IMR-90 (cell line): ENCODE data around the gene CBL. TPM values are rescaled to one million over a fixed set of nuclear protein-coding genes. Genes with fewer than 3 reads are reported as not detected.

Source experiments
- ATAC-seq: fragments of 200-7000 bp; cut with Tn5 transposase; 2 replicates; pipeline ENCODE4 v1.9.1; 2020; ENCODE audit warnings: low read depth, mild to moderate bottlenecking, moderate library complexity
- BruUV-seq: library from RNA; stranded (reverse); fragments of 400-500 nt; replicated peaks from 2 replicates; lab custom pipeline; 2021; lab: Mats Ljungman, UMichigan
- CTCF ChIA-PET: fragments of 300-600 bp; formaldehyde crosslinking; extraction: SDS; loops from one replicate; lab custom pipeline; 2021; ENCODE audit warnings: antibody characterized with exemption; lab: Yijun Ruan, JAX
- POLR2A ChIA-PET: fragments of 300-600 bp; sonication (Branson Sonifier 250); formaldehyde crosslinking; loops from one replicate; lab custom pipeline; 2022; ENCODE audit warnings: antibody characterized with exemption; ENCODE audit not compliant: unreplicated experiment; lab: Charles Lee
- DNase-seq: peaks from one replicate; pipeline ENCODE4 v3.0.0; 2013
- H2AFZ ChIP-seq: replicated peaks from 2 replicates; pipeline ENCODE3; 2013; ENCODE audit warnings: low read length, mild to moderate bottlenecking; ENCODE audit not compliant: poor library complexity
- H2AK5ac ChIP-seq: 2 replicates; pipeline ENCODE4 v1.6.1; 2013; ENCODE audit warnings: low read depth, low read length, inconsistent platforms
- H2AK9ac ChIP-seq: replicated peaks from 2 replicates; pipeline ENCODE3; 2013; ENCODE audit warnings: mild to moderate bottlenecking, low read depth, low read length, moderate library complexity; ENCODE audit not compliant: poor library complexity
- H2BK120ac ChIP-seq: 2 replicates; pipeline ENCODE4 v1.6.1; 2013; ENCODE audit warnings: low read depth, low read length, inconsistent platforms
- H2BK15ac ChIP-seq: 3 replicates; pipeline ENCODE4 v1.6.1; 2013; ENCODE audit warnings: low read depth, low read length, inconsistent platforms
- H2BK20ac ChIP-seq: 2 replicates; pipeline ENCODE4 v1.6.1; 2013; ENCODE audit warnings: low read depth, mild to moderate bottlenecking, inconsistent platforms, low read length, moderate library complexity
- H2BK5ac ChIP-seq: 2 replicates; pipeline ENCODE4 v1.6.1; 2013; ENCODE audit warnings: mild to moderate bottlenecking, low read depth, low read length, inconsistent platforms; ENCODE audit not compliant: poor library complexity, severe bottlenecking
- H3K14ac ChIP-seq: replicated peaks from 2 replicates; pipeline ENCODE4 v1.6.1; 2013; ENCODE audit warnings: low read depth, low read length, inconsistent platforms
- H3K18ac ChIP-seq: 2 replicates; pipeline ENCODE4 v1.6.1; 2013; ENCODE audit warnings: low read depth, low read length, control low read depth
- H3K23ac ChIP-seq: 2 replicates; pipeline ENCODE4 v1.6.1; 2013; ENCODE audit warnings: low read depth, low read length, inconsistent platforms
- H3K27ac ChIP-seq: 2 replicates; pipeline ENCODE4 v1.5.1; 2013; ENCODE audit warnings: mild to moderate bottlenecking, control low read depth, low read length; ENCODE audit not compliant: insufficient read depth
- H3K27me3 ChIP-seq: 2 replicates; pipeline ENCODE4 v1.6.1; 2013; ENCODE audit warnings: low read length; ENCODE audit not compliant: control insufficient read depth, insufficient read depth
- H3K36me3 ChIP-seq: 2 replicates; pipeline ENCODE4 v1.6.1; 2013; ENCODE audit warnings: low read length, mixed read lengths; ENCODE audit not compliant: control insufficient read depth, insufficient read depth
- H3K4ac ChIP-seq: 2 replicates; pipeline ENCODE4 v1.6.1; 2013; ENCODE audit warnings: low read depth, low read length, inconsistent platforms
- H3K4me1 ChIP-seq: 2 replicates; pipeline ENCODE4 v1.6.1; 2013; ENCODE audit warnings: low read length, mixed read lengths; ENCODE audit not compliant: control insufficient read depth, insufficient read depth
- H3K4me2 ChIP-seq: 2 replicates; pipeline ENCODE4 v1.6.1; 2013; ENCODE audit warnings: low read depth, mild to moderate bottlenecking, control low read depth, low read length, moderate library complexity
- H3K4me3 ChIP-seq: 2 replicates; pipeline ENCODE4 v1.5.1; 2013; ENCODE audit warnings: low read depth, mild to moderate bottlenecking, control low read depth, low read length, moderate library complexity; ENCODE audit not compliant: insufficient read depth
- H3K56ac ChIP-seq: 2 replicates; pipeline ENCODE4 v1.6.1; 2013; ENCODE audit warnings: low read length, inconsistent platforms; ENCODE audit not compliant: insufficient read depth; ENCODE audit errors: extremely low read depth
- H3K79me1 ChIP-seq, 2 experiments: 2 replicates each; pipeline ENCODE4 v1.6.1; 2013; ENCODE audit warnings: low read length in 2 of 2, inconsistent platforms in 1 of 2, low read depth in 1 of 2
- H3K9ac ChIP-seq: 2 replicates; pipeline ENCODE4 v1.6.1; 2013; ENCODE audit warnings: low read depth, low read length, control low read depth
- H3K9me1 ChIP-seq: 2 replicates; pipeline ENCODE4 v1.6.1; 2013; ENCODE audit warnings: low read length, inconsistent platforms; ENCODE audit not compliant: insufficient read depth
- H3K9me3 ChIP-seq: 2 replicates; pipeline ENCODE4 v1.6.1; 2013; ENCODE audit warnings: low read length; ENCODE audit not compliant: control insufficient read depth, insufficient read depth
- H4K20me1 ChIP-seq: 2 replicates; pipeline ENCODE4 v1.6.1; 2013; ENCODE audit warnings: low read length, inconsistent platforms; ENCODE audit not compliant: insufficient read depth
- H4K5ac ChIP-seq: 2 replicates; pipeline ENCODE4 v1.6.1; 2013; ENCODE audit warnings: mild to moderate bottlenecking, low read depth, low read length, control low read depth
- H4K8ac ChIP-seq, 2 experiments: 2 replicates each; pipeline ENCODE4 v1.6.1; 2013; ENCODE audit warnings: low read depth in 2 of 2, low read length in 2 of 2, control low read depth in 1 of 2, inconsistent platforms in 1 of 2
- H4K91ac ChIP-seq: 2 replicates; pipeline ENCODE4 v1.6.1; 2013; ENCODE audit warnings: low read depth, low read length, inconsistent platforms; ENCODE audit not compliant: insufficient read depth
- CEBPB ChIP-seq: IDR thresholded peaks from 2 replicates; pipeline ENCODE4 v1.6.1; 2012; ENCODE audit warnings: low read depth, low read length, improper control_type of control experiment
- FOS ChIP-seq: fragments of 150-350 bp; IDR thresholded peaks from 2 replicates; pipeline ENCODE4 v1.6.1; 2016; ENCODE audit warnings: low read depth, low read length
- POLR2A ChIP-seq: IDR thresholded peaks from 2 replicates; pipeline ENCODE4 v1.6.1; 2012; ENCODE audit warnings: mild to moderate bottlenecking, low read depth, low read length
- RAD21 ChIP-seq: IDR thresholded peaks from 2 replicates; pipeline ENCODE4 v1.6.1; 2012; ENCODE audit warnings: low read length, improper control_type of control experiment
- RFX5 ChIP-seq: IDR thresholded peaks from 2 replicates; pipeline ENCODE4 v1.8.0; 2012; ENCODE audit warnings: low read depth, mild to moderate bottlenecking, low read length, moderate library complexity
- WGBS, 2 experiments: methylation state at CpG; one replicate each; pipeline versions ENCODE4 v1.1.5 to v1.1.7; 2013; ENCODE audit warnings: missing lambda C conversion rate in 2 of 2; ENCODE audit not compliant: insufficient read length in 1 of 2; ENCODE audit errors: extremely low coverage in 2 of 2; 5-methylcytosine and 5-hydroxymethylcytosine counted together
- dilution Hi-C: fragments of 300-500 bp; cut with HindIII; formaldehyde crosslinking; loops from one replicate; pipeline ENCODE4 v1.14.3; 2018; ENCODE audit warnings: low sequenced_read_pairs; ENCODE audit not compliant: unreplicated experiment
- in situ Hi-C: fragments of 300-500 bp; cut with MboI; formaldehyde crosslinking; loops from 3 replicates; pipeline ENCODE4 v1.14.3; 2019; ENCODE audit warnings: low sequenced_read_pairs, inconsistent platforms, mixed read lengths
- intact Hi-C: fragments of 100-400 bp; cut with micrococcal nuclease; formaldehyde crosslinking; loops from 2 replicates; pipeline ENCODE4 v1.10.0; 2022
- polyA plus RNA-seq, 3 experiments: library from polyadenylated mRNA; depleted of rRNA; stranded (reverse); fragments of >200 nt; gene quantifications; 2 replicates each; pipeline ENCODE4 v1.2.3, GENCODE V29; 2012; ENCODE audit warnings: low replicate concordance in 1 of 3
- total RNA-seq: library from RNA; depleted of rRNA; stranded (reverse); fragments of >200 nt; gene quantifications from 2 replicates; pipeline ENCODE4 v1.2.3, GENCODE V29; 2012

The CBL gene
- total and polyA plus RNA-seq, 2 of the 4 experiments (the other 2 are of a cell fraction) = 6.1 to 11.8 TPM

DNA sequence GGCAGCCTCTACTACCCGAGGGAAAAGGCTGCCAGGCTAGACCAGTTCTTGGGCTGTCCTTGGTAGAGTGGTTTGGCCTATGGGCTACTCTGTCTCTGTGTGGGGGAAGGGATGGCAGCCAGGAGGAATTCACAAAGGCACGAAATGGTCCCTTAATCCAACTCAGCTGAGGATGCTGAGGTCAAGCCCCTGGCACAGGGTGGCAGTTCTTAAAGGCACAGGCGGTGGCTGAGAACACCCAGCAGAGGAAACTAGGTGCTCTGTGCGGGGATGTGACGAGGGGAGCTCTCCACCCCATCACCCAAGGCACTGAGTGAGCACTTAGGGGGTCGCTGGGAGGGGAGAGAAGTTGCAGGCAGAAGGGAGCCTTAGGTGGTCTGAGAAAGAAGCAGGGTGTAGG lies 140.5 kb downstream of the CBL start, which contains the start of gene MFRP:
Gene MFRP, minus strand, starts transcription at position 101 of the 400 bp plus-strand sequence. CDS start 192 bp downstream, outside the sequence.
- in situ Hi-C loops (no loop called here), intact Hi-C loops (no loop called here), dilution Hi-C loops (no loop called here)
- H3K14ac ChIP-seq = no peak within 1 kb of the TSS; the same call in 1 of the 2 replicates
- H3K36me3 ChIP-seq = no peaks in the 10 kb centered on the region
- no peak within 1 kb of the TSS for H2BK120ac ChIP-seq
- no TSS peak for BruUV-seq
- no peak within 1 kb of the TSS for H4K8ac ChIP-seq
- H3K27ac ChIP-seq = no peak within 1 kb of the TSS
- H2BK5ac ChIP-seq = no peak within 1 kb of the TSS
- H4K91ac ChIP-seq = no peak within 1 kb of the TSS
- no CpG with 5 or more reads among the region's 6 CpGs for WGBS, 2 experiments
- ChIA-PET CTCF (no interaction called here), POLR2A (no interaction called here)
- no peaks in the 10 kb centered on the region for H3K9me3 ChIP-seq
- H3K79me1 ChIP-seq = no peaks in the 10 kb centered on the region
- H3K9me1 ChIP-seq = no peaks in the 10 kb centered on the region
- H2AK9ac ChIP-seq = no peak within 1 kb of the TSS
- H2AFZ ChIP-seq = no peak within 1 kb of the TSS
- H4K5ac ChIP-seq = no peak within 1 kb of the TSS
- H3K27me3 ChIP-seq = peaks cover 36% of the 10 kb centered on the region
- H2BK20ac ChIP-seq = no peak within 1 kb of the TSS
- H2AK5ac ChIP-seq = peak within 1 kb of the TSS; percentile 16
- H3K4ac ChIP-seq = no peak within 1 kb of the TSS
- H3K9ac ChIP-seq = no peak within 1 kb of the TSS
- no peak within 1 kb of the TSS for H3K23ac ChIP-seq
- no peak within 1 kb of the TSS for H2BK15ac ChIP-seq
- H3K4me1 ChIP-seq = no peaks in the 10 kb centered on the region
- DNase-seq = no peak
- H3K56ac ChIP-seq = no peak within 1 kb of the TSS
- ATAC-seq = no peak
- H4K20me1 ChIP-seq = no peaks in the 10 kb centered on the region
- TF ChIP-seq FOS (no peak), RFX5 (no peak), CEBPB (no peak), RAD21 (no peak), POLR2A (no peak)
- H3K4me3 ChIP-seq = no peak within 1 kb of the TSS
- no peak within 1 kb of the TSS for H3K18ac ChIP-seq
- H3K4me2 ChIP-seq = no peak within 1 kb of the TSS
